Spleen (tissue), 11 donors: ENCODE results near the gene BACE2. TPM values are rescaled to one million over a fixed set of nuclear protein-coding genes. Genes with fewer than 3 reads are reported as not detected.
"Not testable (repeated sequence)": the region's sequence is repeated elsewhere in the genome, so short reads cannot be mapped to it uniquely, and the experiment has no call there.

Experiments
- DNase-seq: peaks from one replicate; pipeline ENCODE4 v3.0.0-alpha.2; 2020
- H3K27ac ChIP-seq, 8 donors: fragments of 200-600 bp; sonication (generic) in 7 of 8; 1 replicate in 4 of 8; 2 replicates in 4 of 8; pipeline versions ENCODE4 v1.5.0 to v1.8.0; 2016 to 2021; ENCODE audit warnings: inconsistent platforms in 4 of 8, mild to moderate bottlenecking in 4 of 8, moderate library complexity in 1 of 8
- H3K27me3 ChIP-seq, 7 donors: fragments of 200-600 bp; sonication (generic) in 6 of 7; replicated peaks in 1 of 7; 1 replicate in 4 of 7; 2 replicates in 3 of 7; pipeline versions ENCODE4 v1.5.0 to v1.8.0; 2016 to 2021; ENCODE audit warnings: inconsistent platforms in 3 of 7, mild to moderate bottlenecking in 1 of 7
- H3K36me3 ChIP-seq, 6 donors: fragments of 200-600 bp; sonication (generic) in 5 of 6; 1 replicate in 4 of 6; 2 replicates in 2 of 6; pipeline versions ENCODE4 v1.5.0 to v1.8.0; 2016 to 2021; ENCODE audit warnings: inconsistent platforms in 2 of 6
- H3K4me1 ChIP-seq, 6 donors: fragments of 200-600 bp; sonication (generic) in 5 of 6; 1 replicate in 3 of 6; 2 replicates in 3 of 6; pipeline versions ENCODE4 v1.5.0 to v1.8.0; 2016 to 2021; ENCODE audit warnings: inconsistent platforms in 3 of 6
- H3K4me3 ChIP-seq, 8 donors: fragments of 200-600 bp; sonication (generic) in 7 of 8; 1 replicate in 4 of 8; 2 replicates in 4 of 8; pipeline versions ENCODE4 v1.5.0 to v1.8.0; 2016 to 2021; ENCODE audit warnings: inconsistent platforms in 4 of 8, mild to moderate bottlenecking in 4 of 8, moderate library complexity in 2 of 8
- H3K9me3 ChIP-seq, 8 donors: fragments of 200-600 bp; sonication (generic) in 7 of 8; 1 replicate in 4 of 8; 2 replicates in 4 of 8; pipeline versions ENCODE4 v1.5.0 to v1.8.0; 2016 to 2021; ENCODE audit warnings: inconsistent platforms in 4 of 8
- POLR2A ChIP-seq, 3 donors: fragments of 450-650 bp; IDR thresholded peaks; one replicate each; pipeline ENCODE4 v1.5.1; 2017; ENCODE audit warnings: antibody characterized with exemption in 3 of 3, mild to moderate bottlenecking in 1 of 3
- POLR2AphosphoS5 ChIP-seq, 3 donors: sonication (generic); formaldehyde crosslinking; IDR thresholded peaks; one replicate each; pipeline ENCODE4 v1.5.1; 2017; ENCODE audit warnings: antibody characterized with exemption in 3 of 3
- WGBS, 5 donors: extraction: QIAGEN DNeasy Blood & Tissue Kit in 3 of 5; methylation state at CpG; one replicate each; pipeline versions ENCODE4 v1.1.5 to v1.1.7; 2013 to 2018; 5-methylcytosine and 5-hydroxymethylcytosine counted together
- intact Hi-C: fragments of 100-400 bp; cut with DNase I; formaldehyde crosslinking; loops from one replicate; pipeline ENCODE4 v1.15.0; 2023; ENCODE audit warnings: low total_unique reads
- polyA plus RNA-seq, 3 donors: library from polyadenylated mRNA; stranded (reverse); fragments of 200-250 nt; gene quantifications; one replicate each; pipeline ENCODE4 v1.2.1, GENCODE V29; 2013
- total RNA-seq, 7 donors: library from RNA; depleted of rRNA in 3 of 7; stranded (reverse); fragments of >200 nt in 3 of 7; fragmentation: NEBNext Ultra II Directional in 4 of 7; extraction: Animal tissue kit (Norgen Biotek cat#: 25700) in 4 of 7; gene quantifications; one replicate each; pipeline versions ENCODE4 v1.1.0 to v1.2.1, GENCODE V29; 2016 to 2021
- TF ChIP-seq, protein P1 (sequence below), 11 experiments: fragments of 200-600 bp in 7 of 11; fragments of 450-650 bp in 4 of 11; sonication (generic) in 4 of 11; IDR thresholded peaks in 8 of 11; conservative IDR thresholded peaks in 3 of 11; 1 replicate in 7 of 11; 2 replicates in 4 of 11; pipeline versions ENCODE4 v1.4.0 to v1.8.0; 2016 to 2021; ENCODE audit warnings: antibody characterized with exemption in 11 of 11, inconsistent platforms in 4 of 11, mild to moderate bottlenecking in 1 of 11
- donor health status: healthy with polysubstance abuse.
- donor health status: DM: no; HTN: no; CAD: no; lungs with moderate emphysema.
- donor health status: DM: no; HTN: no; CAD: no.
- donor health status: Bipolar disorder and iron deficiency.
- donor health status: healthy.
- donor health status: DM: no; HTN: no; CAD: no.
- donor health status: DM: yes; HTN: yes; CAD: no.

Gene BACE2
- total and polyA plus RNA-seq, 10 donors, result 19.4 to 54.7 (median 47.1) TPM

DNA sequence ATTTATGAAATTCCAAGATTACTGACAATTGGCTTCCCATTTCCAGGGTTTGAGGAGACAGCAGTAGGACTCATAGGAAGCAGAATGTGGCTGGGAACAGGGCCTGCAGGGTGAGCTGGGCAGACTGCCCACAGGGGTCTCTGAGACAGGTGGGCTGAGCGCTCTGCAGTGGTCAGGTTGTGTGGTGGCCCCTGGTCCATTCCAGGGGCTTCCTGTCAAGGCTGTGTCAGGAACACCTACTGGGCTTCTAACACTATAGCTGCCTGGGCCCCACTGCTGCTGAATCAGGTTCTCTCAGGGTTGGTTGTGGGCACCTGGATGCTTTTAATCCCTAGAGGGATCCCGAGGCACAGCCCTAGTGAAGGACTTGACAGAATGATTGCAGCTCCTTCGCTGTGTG, 72.1 kb downstream of the BACE2 start:
- Histone ChIP-seq H3K27ac (no peak overlapping the region), H3K4me1 (peaks cover 0 to 4% (median 0%) of the 10 kb centered on the region in 6 donors), H3K4me3 (no peak overlapping the region), H3K9me3 (no peaks in the 10 kb centered on the region), H3K36me3 (peaks cover 0 to 86% (median 29%) of the 10 kb centered on the region in 6 donors), H3K27me3 (no peaks in the 10 kb centered on the region)
- no peak for DNase-seq
- WGBS, 5 donors, result 80 to 100% (median 94%) methylated on average over 2 to 3 of the region's 3 CpGs
- TF ChIP-seq, protein P1, sequence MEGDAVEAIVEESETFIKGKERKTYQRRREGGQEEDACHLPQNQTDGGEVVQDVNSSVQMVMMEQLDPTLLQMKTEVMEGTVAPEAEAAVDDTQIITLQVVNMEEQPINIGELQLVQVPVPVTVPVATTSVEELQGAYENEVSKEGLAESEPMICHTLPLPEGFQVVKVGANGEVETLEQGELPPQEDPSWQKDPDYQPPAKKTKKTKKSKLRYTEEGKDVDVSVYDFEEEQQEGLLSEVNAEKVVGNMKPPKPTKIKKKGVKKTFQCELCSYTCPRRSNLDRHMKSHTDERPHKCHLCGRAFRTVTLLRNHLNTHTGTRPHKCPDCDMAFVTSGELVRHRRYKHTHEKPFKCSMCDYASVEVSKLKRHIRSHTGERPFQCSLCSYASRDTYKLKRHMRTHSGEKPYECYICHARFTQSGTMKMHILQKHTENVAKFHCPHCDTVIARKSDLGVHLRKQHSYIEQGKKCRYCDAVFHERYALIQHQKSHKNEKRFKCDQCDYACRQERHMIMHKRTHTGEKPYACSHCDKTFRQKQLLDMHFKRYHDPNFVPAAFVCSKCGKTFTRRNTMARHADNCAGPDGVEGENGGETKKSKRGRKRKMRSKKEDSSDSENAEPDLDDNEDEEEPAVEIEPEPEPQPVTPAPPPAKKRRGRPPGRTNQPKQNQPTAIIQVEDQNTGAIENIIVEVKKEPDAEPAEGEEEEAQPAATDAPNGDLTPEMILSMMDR (IDR thresholded peaks at IDR 0.05 in 8 of 11, conservative IDR thresholded peaks at IDR 0.05 in 3 of 11), result no peak
- no peak for TF ChIP-seq POLR2AphosphoS5 (IDR thresholded peaks at IDR 0.05)
- TF ChIP-seq POLR2A (IDR thresholded peaks at IDR 0.05), result no peak
- intact Hi-C loops, result no loop called here

DNA sequence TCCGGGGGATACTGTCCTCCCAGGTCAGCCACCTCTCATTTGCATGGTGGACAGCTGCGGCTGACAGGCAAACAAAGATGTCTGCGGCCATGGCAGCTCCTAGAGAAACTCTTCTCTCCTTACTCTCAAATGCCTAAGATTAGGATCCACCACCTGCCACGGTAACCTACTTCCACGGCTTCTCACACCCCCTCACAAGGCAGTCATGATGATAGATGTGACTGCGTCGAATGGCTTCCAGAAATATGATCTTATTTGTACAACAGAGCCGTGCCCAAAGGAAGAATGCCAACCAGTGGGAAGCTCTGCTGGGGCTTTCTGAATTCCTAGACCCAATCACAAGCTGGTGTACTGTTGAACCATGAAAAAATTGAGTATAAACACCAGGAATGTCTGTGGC, 73.4 kb downstream of the BACE2 start:
- intact Hi-C loops, result no loop called here

GRCh38 chr21:41242238-41242829, 74.4 kb downstream of the BACE2 start:
- peaks cover 0 to 95% (median 35%) of the 10 kb centered on the region in 6 donors for H3K36me3 ChIP-seq
- no peak overlapping the region for H3K4me3 ChIP-seq
- H3K27ac ChIP-seq, result no peak overlapping the region
- no peak for TF ChIP-seq POLR2AphosphoS5 (IDR thresholded peaks at IDR 0.05)
- no peak for TF ChIP-seq POLR2A (IDR thresholded peaks at IDR 0.05)
- TF ChIP-seq, protein P1 (IDR thresholded peaks at IDR 0.05 in 8 of 11, conservative IDR thresholded peaks at IDR 0.05 in 3 of 11), result no peak
- intact Hi-C loops, result no loop called here
- H3K9me3 ChIP-seq, result no peaks in the 10 kb centered on the region
- no peaks in the 10 kb centered on the region for H3K27me3 ChIP-seq
- DNase-seq, result no peak
- WGBS, 5 donors, result 71 to 83% (median 81%) methylated on average over 8 of the region's 8 CpGs
- no peaks in the 10 kb centered on the region for H3K4me1 ChIP-seq

More for the DNA sequence above, 73.4 kb downstream of the BACE2 start:
- Histone ChIP-seq H3K4me3 (no peak overlapping the region), H3K9me3 (no peaks in the 10 kb centered on the region), H3K36me3 (peaks cover 0 to 95% (median 33%) of the 10 kb centered on the region in 6 donors), H3K27ac (no peak overlapping the region), H3K27me3 (no peaks in the 10 kb centered on the region), H3K4me1 (no peaks in the 10 kb centered on the region)
- no peak for TF ChIP-seq POLR2A (IDR thresholded peaks at IDR 0.05)
- no peak for TF ChIP-seq POLR2AphosphoS5 (IDR thresholded peaks at IDR 0.05)
- TF ChIP-seq, protein P1 (IDR thresholded peaks at IDR 0.05 in 8 of 11, conservative IDR thresholded peaks at IDR 0.05 in 3 of 11), result no peak
- WGBS, 5 donors, result 80 to 97% (median 90%) methylated on average over 6 to 8 of the region's 8 CpGs
- no peak for DNase-seq

- Histone ChIP-seq H3K27ac (no peak overlapping the region), H3K9me3 (no peaks in the 10 kb centered on the region), H3K4me1 (no peaks in the 10 kb centered on the region), H3K27me3 (no peaks in the 10 kb centered on the region), H3K4me3 (no peak overlapping the region), H3K36me3 (peaks cover 0 to 95% (median 35%) of the 10 kb centered on the region in 6 donors)
- intact Hi-C loops, result no loop called here
- TF ChIP-seq POLR2A (IDR thresholded peaks at IDR 0.05) (no peak), POLR2AphosphoS5 (IDR thresholded peaks at IDR 0.05) (no peak)
- TF ChIP-seq, protein P1 (IDR thresholded peaks at IDR 0.05 in 8 of 11, conservative IDR thresholded peaks at IDR 0.05 in 3 of 11), result no peak
- 92 to 96% (median 95%) methylated on average over 7 of the region's 7 CpGs for WGBS, 5 donors
- no peak for DNase-seq
These were observed 75.1 kb downstream of the BACE2 start for GRCh38 chr21:41243107-41243506.

- H3K9me3 ChIP-seq, DNase-seq, H3K4me1 ChIP-seq, intact Hi-C loops, H3K27ac ChIP-seq, H3K4me3 ChIP-seq, H3K27me3 ChIP-seq: not testable (repeated sequence)
- peaks cover 0 to 98% (median 38%) of the 10 kb centered on the region in 6 donors for H3K36me3 ChIP-seq
- 82 to 93% (median 86%) methylated on average over 8 of the region's 8 CpGs for WGBS, 5 donors
These were observed 76.4 kb downstream of the BACE2 start for GRCh38 chr21:41244266-41244880.
